HepG2 (cell line): ENCODE results near the gene ANKRD40. TPM values are rescaled to one million over a fixed set of nuclear protein-coding genes. Genes with fewer than 3 reads are reported as not detected.

Experiments used
- ATAD3A ChIP-seq: sonication (generic); formaldehyde crosslinking; IDR thresholded peaks from 2 replicates; pipeline ENCODE4 v1.4.0; 2020; ENCODE audit warnings: missing genetic modification reagents
- DR1 ChIP-seq: sonication (generic); formaldehyde crosslinking; IDR thresholded peaks from 2 replicates; pipeline ENCODE4 v1.8.0; 2021; ENCODE audit warnings: mild to moderate bottlenecking, missing genetic modification reagents, inconsistent platforms
- ELF1 ChIP-seq: sonication (generic); formaldehyde crosslinking; IDR thresholded peaks from 2 replicates; pipeline ENCODE4 v1.4.0; 2020; ENCODE audit warnings: missing genetic modification reagents
- HDAC1 ChIP-seq: sonication (generic); formaldehyde crosslinking; IDR thresholded peaks from 2 replicates; pipeline ENCODE4 v1.5.1; 2020; ENCODE audit warnings: mild to moderate bottlenecking, missing genetic modification reagents
- JUN ChIP-seq: sonication (generic); formaldehyde crosslinking; IDR thresholded peaks from 2 replicates; pipeline ENCODE4 v1.4.0; 2020; ENCODE audit warnings: mild to moderate bottlenecking, missing genetic modification reagents
- MAF1 ChIP-seq: sonication (generic); formaldehyde crosslinking; IDR thresholded peaks from 2 replicates; pipeline ENCODE4 v1.5.0; 2020; ENCODE audit warnings: missing genetic modification reagents, borderline replicate concordance
- NR2F2 ChIP-seq: IDR thresholded peaks from 2 replicates; pipeline ENCODE4 v1.6.1; 2012; ENCODE audit warnings: low read depth, inconsistent platforms, borderline replicate concordance
- ZFYVE20 ChIP-seq: sonication (generic); formaldehyde crosslinking; IDR thresholded peaks from 2 replicates; pipeline ENCODE4 v1.8.0; 2023; ENCODE audit warnings: low read depth, mild to moderate bottlenecking, moderate library complexity, missing genetic modification reagents, borderline replicate concordance
- ZMYM3 ChIP-seq: sonication (generic); formaldehyde crosslinking; IDR thresholded peaks from 2 replicates; pipeline ENCODE4 v1.5.1; 2020; ENCODE audit warnings: mild to moderate bottlenecking, missing genetic modification reagents
- ZNF274 ChIP-seq: sonication (generic); formaldehyde crosslinking; IDR thresholded peaks from 2 replicates; pipeline ENCODE4 v1.5.1; 2020; ENCODE audit warnings: mild to moderate bottlenecking, missing genetic modification reagents
- ZNF563 ChIP-seq: sonication (generic); formaldehyde crosslinking; IDR thresholded peaks from 2 replicates; pipeline ENCODE4 v1.8.0; 2022; ENCODE audit warnings: mild to moderate bottlenecking, moderate library complexity, missing genetic modification reagents
- polyA plus RNA-seq, 8 experiments: library from polyadenylated mRNA; depleted of rRNA in 3 of 8; stranded (reverse) in 7 of 8; unstranded in 1 of 8; fragments of >200 nt; fragmentation: Illumina TruSeq in 4 of 8; extraction: Trizol in 4 of 8; gene quantifications; 2 replicates each; pipeline versions ENCODE4 v1.2.1 to v1.2.3, GENCODE V29; 2011 to 2016; ENCODE audit warnings: low read depth in 4 of 8, missing spikeins in 1 of 8, mixed read lengths in 1 of 8; ENCODE audit not compliant: insufficient read depth in 1 of 8
- total RNA-seq, 5 experiments: library from RNA; depleted of rRNA; stranded (reverse); fragments of >200 nt; fragmentation: Illumina TruSeq; extraction: Trizol; gene quantifications; 2 replicates each; pipeline ENCODE4 v1.2.3, GENCODE V29; 2016; ENCODE audit warnings: low read depth in 1 of 5
- TF ChIP-seq, protein P1 (sequence below): sonication (generic); formaldehyde crosslinking; conservative IDR thresholded peaks from 2 replicates; pipeline ENCODE4 v1.8.0; 2022; ENCODE audit warnings: mild to moderate bottlenecking, moderate library complexity, missing genetic modification reagents
- TF ChIP-seq, protein P2 (sequence below): sonication (generic); formaldehyde crosslinking; IDR thresholded peaks from 2 replicates; pipeline ENCODE4 v1.8.0; 2022; ENCODE audit warnings: mild to moderate bottlenecking, missing genetic modification reagents, borderline replicate concordance
- TF ChIP-seq, protein P3 (sequence below): sonication (generic); formaldehyde crosslinking; IDR thresholded peaks from 2 replicates; pipeline ENCODE4 v1.8.1; 2023; ENCODE audit warnings: missing genetic modification reagents, mild to moderate bottlenecking, borderline replicate concordance
- TF ChIP-seq, protein P4 (sequence below): sonication (generic); formaldehyde crosslinking; IDR thresholded peaks from 2 replicates; pipeline ENCODE4 v1.4.0; 2020; ENCODE audit warnings: mild to moderate bottlenecking, missing genetic modification reagents, borderline replicate concordance
- TF ChIP-seq, protein P5 (sequence below): sonication (generic); formaldehyde crosslinking; IDR thresholded peaks from 2 replicates; pipeline ENCODE4 v1.5.0; 2020; ENCODE audit warnings: mild to moderate bottlenecking, missing genetic modification reagents, borderline replicate concordance

Gene ANKRD40
- total and polyA plus RNA-seq, 2 of the 13 experiments (the other 11 are each of a cell fraction or from before 2014, with no cell fraction given) = 35.0 to 46.4 TPM

DNA sequence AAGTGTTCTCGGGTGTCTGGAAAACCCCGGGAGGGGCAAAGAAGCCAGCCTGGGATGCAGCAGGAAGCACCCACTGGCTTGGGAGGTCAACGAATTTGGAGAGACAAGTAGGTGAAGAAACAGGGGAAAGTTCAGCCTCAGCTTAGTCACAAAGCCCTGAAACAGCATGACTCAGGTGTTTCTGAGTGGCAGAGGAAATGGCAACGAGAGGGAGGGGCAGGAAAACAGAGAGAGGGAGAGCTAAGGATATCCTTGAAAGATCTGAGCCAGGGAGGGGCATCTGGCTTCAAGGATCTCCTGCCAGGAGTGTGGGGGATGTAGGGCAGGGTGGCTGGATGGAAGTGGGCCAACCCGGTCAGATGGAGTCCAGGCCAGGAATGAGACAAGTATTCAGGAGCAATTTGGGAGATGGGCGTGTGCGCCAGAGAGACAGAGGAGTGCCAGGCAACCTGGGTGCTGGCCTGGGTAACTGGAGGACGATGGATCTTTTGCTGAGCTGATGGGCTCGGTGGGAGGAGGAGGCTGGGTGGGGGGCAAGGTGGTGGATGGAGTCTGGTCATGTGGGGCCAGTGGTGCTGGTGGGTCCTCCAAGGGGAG, 45.8 kb downstream of the ANKRD40 start (continued):
- TF ChIP-seq ELF1 (CRISPR knock-in tag) (peak; percentile 28; the same call in 1 of the 2 replicates), ZNF274 (CRISPR knock-in tag) (no peak), HDAC1 (no peak), ZNF563 (CRISPR knock-in tag) (no peak), ZFYVE20 (CRISPR knock-in tag) (no peak), MAF1 (CRISPR knock-in tag) (no peak), ZMYM3 (CRISPR knock-in tag) (0 out of 2 replicates have a peak, but pooled peaks have one; percentile 11), NR2F2 (peak; percentile 56; the same call in 1 of the 2 replicates), DR1 (CRISPR knock-in tag) (no peak), JUN (no peak), ATAD3A (CRISPR knock-in tag) (no peak)
- TF ChIP-seq, protein P1, sequence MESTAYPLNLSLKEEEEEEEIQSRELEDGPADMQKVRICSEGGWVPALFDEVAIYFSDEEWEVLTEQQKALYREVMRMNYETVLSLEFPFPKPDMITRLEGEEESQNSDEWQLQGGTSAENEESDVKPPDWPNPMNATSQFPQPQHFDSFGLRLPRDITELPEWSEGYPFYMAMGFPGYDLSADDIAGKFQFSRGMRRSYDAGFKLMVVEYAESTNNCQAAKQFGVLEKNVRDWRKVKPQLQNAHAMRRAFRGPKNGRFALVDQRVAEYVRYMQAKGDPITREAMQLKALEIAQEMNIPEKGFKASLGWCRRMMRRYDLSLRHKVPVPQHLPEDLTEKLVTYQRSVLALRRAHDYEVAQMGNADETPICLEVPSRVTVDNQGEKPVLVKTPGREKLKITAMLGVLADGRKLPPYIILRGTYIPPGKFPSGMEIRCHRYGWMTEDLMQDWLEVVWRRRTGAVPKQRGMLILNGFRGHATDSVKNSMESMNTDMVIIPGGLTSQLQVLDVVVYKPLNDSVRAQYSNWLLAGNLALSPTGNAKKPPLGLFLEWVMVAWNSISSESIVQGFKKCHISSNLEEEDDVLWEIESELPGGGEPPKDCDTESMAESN (CRISPR knock-in tag) = 0 out of 2 replicates have a peak, but pooled peaks have one; percentile 46
- TF ChIP-seq, protein P2, sequence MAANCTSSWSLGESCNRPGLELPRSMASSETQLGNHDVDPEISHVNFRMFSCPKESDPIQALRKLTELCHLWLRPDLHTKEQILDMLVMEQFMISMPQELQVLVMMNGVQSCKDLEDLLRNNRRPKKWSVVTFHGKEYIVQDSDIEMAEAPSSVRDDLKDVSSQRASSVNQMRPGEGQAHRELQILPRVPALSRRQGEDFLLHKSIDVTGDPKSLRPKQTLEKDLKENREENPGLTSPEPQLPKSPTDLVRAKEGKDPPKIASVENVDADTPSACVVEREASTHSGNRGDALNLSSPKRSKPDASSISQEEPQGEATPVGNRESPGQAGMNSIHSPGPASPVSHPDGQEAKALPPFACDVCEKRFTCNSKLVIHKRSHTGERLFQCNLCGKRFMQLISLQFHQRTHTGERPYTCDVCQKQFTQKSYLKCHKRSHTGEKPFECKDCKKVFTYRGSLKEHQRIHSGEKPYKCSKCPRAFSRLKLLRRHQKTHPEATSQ (CRISPR knock-in tag) = no peak
- TF ChIP-seq, protein P3, sequence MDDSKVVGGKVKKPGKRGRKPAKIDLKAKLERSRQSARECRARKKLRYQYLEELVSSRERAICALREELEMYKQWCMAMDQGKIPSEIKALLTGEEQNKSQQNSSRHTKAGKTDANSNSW (CRISPR knock-in tag) = peak; percentile 69; the same call in 1 of the 2 replicates
- TF ChIP-seq, protein P4, sequence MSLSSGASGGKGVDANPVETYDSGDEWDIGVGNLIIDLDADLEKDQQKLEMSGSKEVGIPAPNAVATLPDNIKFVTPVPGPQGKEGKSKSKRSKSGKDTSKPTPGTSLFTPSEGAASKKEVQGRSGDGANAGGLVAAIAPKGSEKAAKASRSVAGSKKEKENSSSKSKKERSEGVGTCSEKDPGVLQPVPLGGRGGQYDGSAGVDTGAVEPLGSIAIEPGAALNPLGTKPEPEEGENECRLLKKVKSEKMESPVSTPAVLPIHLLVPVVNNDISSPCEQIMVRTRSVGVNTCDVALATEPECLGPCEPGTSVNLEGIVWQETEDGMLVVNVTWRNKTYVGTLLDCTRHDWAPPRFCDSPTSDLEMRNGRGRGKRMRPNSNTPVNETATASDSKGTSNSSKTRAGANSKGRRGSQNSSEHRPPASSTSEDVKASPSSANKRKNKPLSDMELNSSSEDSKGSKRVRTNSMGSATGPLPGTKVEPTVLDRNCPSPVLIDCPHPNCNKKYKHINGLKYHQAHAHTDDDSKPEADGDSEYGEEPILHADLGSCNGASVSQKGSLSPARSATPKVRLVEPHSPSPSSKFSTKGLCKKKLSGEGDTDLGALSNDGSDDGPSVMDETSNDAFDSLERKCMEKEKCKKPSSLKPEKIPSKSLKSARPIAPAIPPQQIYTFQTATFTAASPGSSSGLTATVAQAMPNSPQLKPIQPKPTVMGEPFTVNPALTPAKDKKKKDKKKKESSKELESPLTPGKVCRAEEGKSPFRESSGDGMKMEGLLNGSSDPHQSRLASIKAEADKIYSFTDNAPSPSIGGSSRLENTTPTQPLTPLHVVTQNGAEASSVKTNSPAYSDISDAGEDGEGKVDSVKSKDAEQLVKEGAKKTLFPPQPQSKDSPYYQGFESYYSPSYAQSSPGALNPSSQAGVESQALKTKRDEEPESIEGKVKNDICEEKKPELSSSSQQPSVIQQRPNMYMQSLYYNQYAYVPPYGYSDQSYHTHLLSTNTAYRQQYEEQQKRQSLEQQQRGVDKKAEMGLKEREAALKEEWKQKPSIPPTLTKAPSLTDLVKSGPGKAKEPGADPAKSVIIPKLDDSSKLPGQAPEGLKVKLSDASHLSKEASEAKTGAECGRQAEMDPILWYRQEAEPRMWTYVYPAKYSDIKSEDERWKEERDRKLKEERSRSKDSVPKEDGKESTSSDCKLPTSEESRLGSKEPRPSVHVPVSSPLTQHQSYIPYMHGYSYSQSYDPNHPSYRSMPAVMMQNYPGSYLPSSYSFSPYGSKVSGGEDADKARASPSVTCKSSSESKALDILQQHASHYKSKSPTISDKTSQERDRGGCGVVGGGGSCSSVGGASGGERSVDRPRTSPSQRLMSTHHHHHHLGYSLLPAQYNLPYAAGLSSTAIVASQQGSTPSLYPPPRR = peak; percentile 51
- TF ChIP-seq, protein P5, sequence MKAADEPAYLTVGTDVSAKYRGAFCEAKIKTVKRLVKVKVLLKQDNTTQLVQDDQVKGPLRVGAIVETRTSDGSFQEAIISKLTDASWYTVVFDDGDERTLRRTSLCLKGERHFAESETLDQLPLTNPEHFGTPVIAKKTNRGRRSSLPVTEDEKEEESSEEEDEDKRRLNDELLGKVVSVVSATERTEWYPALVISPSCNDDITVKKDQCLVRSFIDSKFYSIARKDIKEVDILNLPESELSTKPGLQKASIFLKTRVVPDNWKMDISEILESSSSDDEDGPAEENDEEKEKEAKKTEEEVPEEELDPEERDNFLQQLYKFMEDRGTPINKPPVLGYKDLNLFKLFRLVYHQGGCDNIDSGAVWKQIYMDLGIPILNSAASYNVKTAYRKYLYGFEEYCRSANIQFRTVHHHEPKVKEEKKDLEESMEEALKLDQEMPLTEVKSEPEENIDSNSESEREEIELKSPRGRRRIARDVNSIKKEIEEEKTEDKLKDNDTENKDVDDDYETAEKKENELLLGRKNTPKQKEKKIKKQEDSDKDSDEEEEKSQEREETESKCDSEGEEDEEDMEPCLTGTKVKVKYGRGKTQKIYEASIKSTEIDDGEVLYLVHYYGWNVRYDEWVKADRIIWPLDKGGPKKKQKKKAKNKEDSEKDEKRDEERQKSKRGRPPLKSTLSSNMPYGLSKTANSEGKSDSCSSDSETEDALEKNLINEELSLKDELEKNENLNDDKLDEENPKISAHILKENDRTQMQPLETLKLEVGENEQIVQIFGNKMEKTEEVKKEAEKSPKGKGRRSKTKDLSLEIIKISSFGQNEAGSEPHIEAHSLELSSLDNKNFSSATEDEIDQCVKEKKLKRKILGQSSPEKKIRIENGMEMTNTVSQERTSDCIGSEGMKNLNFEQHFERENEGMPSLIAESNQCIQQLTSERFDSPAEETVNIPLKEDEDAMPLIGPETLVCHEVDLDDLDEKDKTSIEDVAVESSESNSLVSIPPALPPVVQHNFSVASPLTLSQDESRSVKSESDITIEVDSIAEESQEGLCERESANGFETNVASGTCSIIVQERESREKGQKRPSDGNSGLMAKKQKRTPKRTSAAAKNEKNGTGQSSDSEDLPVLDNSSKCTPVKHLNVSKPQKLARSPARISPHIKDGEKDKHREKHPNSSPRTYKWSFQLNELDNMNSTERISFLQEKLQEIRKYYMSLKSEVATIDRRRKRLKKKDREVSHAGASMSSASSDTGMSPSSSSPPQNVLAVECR (CRISPR knock-in tag) = peak; percentile 66; the same call in 1 of the 2 replicates
